Left kidney (tissue), 2 donors: ENCODE results near the gene CDC16. TPM values are rescaled to one million over a fixed set of nuclear protein-coding genes. Genes with fewer than 3 reads are reported as not detected.
A peak's percentile ranks its signal among the peaks of the same experiment; 100 is the strongest.
"Not testable (repeated sequence)": the region's sequence is repeated elsewhere in the genome, so short reads cannot be mapped to it uniquely, and the experiment has no call there.

Experiments used
- DNase-seq: peaks from one replicate; pipeline ENCODE4 v3.0.0-alpha.2; 2013
- polyA plus RNA-seq: library from polyadenylated mRNA; unstranded; fragments of 120-200 nt; gene quantifications from one replicate; pipeline ENCODE4 v1.2.1, GENCODE V29; 2013; ENCODE audit not compliant: insufficient read length

CDC16 gene
- polyA plus RNA-seq, 1 donor: 161 TPM

DNA sequence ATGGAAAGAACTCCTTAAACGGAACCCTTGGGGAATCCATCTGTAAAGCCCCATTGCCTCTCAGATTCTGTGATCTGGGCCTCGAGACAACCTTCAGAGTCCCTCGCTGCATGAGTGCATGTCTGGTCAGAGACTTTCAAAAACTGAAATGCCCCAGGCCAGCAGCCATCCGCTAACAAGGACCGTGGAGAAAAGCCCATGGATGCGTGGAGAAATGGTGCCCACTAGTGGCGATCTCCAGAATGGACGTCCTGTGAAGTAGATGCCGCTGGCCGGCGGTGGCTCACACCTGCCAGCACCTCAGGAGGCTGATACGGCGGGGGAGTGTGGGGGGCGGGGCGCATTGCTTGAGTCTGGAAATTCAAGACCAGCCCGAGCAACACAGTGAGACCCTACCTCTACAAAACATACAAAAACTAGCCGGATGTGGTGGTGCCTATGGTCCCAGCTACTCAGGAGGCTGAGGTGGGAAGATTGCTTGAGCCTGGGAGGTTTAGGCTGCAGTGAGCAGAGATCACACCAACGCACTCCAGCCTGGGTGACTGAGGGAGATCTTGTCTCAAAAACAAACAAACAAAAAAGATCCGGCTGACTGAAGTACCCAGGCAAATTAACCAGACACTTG is 7.9 kb upstream of the CDC16 start:
- peak; percentile 87 for DNase-seq

DNA sequence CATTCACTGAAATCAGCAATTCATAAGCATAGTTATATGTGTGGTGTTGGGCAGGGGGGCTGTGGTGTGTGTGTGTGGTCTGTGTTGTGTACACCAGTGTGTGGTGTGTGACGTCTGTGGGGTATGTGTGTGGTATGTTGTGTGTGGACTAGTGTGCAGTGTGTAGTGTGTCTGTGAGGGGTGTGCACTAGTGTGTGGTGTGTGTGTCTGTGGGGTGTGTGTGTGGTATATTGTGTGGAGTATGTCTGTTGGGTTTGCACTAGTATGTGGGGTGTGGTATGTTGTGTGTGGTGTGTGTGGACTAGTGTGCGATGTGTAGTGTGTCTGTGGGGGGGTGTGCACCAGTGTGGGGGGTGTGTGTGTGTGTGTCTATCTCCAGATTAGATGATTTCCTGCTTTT is 7.2 kb upstream of the CDC16 start:
- no peak for DNase-seq

DNA sequence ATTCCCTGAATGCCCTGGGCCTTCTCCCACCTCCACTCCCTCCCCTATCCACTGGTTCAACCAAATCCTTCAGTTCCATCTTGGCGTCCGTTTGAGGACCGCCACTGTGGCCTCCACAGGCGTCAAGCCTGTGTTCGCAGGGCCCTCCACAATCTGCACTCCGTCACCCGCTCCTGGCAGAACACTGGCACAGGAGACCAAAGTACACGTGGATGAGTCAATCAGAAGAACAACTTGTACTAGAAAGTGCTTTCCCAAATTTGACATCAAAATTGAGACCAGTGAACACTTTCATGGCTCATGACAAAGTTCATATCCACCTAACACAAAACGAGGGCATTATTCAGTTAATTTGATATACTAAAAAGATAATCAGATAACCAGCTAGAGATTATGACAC is 6.5 kb upstream of the CDC16 start:
- DNase-seq: no peak

DNA sequence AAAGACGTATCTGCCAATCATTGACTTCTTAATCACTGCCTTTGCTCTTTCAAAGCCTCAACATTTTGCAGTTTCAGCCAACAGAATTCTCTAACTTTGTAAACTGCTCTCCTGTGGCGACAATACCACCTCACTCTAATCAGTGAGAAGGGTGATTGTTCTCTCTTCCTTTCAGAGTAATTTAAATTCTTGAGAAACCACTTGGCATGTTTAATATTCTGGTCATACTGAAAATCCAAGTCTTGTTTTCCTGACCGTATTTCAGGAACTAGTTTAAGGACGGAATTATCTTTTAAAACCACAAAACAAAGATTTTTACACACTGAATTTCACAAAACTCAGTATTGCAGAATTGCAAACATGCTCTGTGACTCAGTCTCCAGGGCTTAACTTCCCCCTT is 5.2 kb upstream of the CDC16 start:
- no peak for DNase-seq

DNA sequence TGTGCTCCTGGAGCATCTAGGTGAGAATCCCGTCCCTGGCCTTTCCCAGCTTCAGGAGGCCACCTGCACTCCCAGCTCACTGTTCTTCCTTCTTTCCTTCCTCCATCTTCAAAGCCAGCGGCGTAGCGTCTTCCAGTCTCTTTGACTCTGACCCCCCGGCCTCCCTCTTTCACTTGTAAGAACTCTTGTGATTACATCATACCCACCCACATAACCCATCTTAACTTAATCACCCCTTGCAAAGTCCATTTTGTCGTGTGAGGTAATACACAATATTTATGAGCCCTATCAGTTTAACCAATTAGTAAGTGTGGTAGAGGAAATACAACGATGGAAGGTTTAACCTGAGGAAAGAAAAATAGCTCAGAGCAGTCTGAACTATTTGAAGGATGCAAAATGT is 4.6 kb upstream of the CDC16 start:
- DNase-seq: no peak

DNA sequence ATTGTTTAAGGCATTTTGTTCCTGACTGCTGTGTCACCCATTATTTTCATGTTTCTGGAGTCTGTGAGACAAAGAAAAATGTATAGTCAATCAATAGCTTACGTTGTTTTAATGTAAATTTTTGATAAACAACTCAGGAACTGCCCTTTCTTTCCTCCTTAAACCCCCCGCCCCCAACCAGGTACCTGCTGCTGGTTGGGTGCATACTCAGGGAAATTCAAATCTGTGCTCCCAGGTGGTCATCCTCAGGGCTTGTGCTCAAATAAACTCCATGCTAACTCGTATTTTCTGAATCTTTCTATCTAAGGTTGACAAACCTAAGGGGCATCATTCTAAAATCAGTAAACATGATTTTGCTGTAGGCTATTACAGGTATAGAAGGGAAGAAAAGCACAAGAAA is 4.1 kb upstream of the CDC16 start:
- DNase-seq: no peak

DNA sequence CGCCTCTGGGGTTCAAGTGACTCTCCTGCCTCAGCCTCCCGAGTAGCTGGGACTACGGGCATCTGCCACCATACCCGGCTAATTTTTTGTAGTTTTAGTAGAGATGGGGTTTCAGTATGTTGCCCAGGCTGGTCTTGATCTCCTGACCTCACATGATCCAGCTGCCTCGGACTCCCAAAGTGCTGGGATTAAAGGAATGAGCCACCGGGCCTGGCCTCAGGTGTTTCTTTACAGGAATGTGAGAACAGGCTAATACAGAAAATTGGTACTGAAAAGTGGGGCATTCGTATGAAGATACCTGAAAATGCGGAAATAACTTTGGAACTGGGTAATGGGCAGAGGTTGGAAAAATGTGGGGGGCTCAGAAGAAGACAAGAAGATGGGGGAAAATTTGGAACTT is 2.8 kb upstream of the CDC16 start:
- no peak for DNase-seq

DNA sequence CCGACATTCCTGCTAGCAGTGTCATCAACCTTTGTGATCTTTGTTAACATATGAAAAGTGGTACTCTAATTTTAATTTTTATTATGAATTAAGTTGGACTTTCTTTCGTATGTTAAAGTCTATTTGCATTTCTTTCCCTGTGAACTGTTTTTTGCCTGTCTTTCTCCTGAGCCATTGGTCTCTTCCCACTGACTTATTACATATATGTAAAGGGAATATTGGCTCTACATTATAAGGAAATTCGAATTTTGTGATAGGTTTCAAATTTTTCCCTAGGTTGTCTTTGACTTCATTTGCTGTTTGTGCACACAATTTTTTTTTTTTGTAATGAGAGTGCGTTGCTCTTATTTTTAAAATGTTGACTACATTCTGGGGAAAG is 442 bp upstream of the CDC16 start:
- no peak for DNase-seq

DNA sequence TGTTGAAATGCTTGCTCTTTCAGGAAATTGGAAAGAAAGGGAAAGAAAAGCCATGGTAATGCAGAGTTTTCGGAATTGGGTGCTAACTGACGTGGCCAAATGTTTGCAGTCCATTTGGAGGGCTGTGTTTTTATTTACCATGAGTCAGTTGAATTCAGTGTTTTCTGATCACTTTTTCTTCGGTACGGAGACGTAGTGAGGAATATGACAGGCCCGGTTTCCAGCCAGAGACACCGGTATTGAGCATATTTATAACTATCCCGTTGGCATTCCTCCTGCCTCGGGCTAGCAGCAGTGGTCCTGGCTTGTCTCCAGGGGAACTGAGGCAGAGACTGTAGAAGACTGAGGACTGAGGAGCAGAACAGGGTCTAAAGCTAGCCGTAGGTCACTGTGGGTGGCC is 1.0 kb downstream of the CDC16 start:
- DNase-seq: no peak

DNA sequence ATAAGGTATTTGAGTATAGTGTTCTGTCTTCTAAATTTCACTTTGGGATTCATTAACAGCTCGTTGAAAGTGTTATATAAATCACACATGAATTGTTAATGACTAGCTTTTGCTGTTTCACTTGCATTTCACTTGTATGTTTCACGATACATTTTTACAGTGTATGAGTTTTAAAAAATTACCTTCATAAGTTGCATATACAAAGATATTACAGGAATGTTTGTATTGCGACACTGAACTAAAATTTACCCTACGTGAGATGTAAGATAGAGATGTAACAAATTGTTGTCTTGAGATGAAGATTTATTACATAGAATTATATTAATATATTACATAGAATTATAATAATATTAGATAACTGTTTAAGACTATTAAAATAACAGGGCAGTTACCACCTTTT is 1.5 kb downstream of the CDC16 start:
- DNase-seq: no peak

DNA sequence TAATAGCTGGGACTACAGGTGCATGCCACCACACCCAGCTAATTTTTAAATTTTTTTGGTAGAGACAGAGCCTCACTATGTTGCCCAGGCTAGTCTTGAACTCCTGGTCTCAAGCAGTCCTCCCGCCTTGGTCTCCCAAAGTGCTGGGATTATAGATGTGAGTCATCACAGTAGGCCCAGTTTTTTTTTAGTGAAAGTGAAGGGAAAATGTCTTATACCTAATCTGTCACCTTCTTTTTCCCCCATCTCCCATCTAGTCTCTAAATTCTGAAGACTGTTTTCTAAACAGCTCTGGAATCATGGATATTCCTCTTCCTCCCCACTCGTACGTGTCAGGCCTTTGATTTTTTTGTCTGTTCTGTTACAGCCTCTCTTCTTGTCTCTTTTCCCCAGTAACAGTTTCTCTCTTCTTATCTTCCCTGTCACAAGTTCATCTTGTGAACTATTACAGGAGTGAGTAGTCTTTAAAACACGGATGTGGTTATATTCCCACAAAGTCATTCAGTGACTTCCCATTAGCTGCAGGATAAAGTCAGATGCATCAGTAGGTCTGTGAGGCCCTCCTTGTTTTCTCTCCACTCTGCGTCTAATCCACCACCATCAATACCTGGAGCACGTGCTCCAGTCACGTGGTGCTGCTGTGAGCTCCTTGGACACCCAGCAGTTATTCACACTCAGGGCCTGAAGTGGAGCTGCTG is 2.9 kb downstream of the CDC16 start:
- no peak for DNase-seq

DNA sequence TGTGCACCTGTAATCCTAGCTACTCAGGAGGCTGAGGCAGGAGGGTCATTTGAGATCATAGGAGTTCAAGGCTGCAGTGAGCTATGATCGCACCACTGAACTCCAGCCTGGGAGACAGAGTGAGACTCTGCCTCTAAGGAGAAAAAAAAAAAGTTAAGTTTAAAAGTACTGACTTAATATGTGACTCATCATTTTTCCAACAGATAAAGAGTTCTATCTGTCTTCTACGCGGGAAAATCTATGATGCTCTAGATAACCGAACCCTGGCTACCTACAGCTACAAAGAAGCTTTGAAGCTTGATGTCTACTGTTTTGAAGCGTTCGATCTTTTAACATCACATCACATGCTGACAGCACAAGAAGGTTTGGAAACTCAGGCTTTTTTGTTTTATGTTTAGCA is 7.2 kb downstream of the CDC16 start:
- DNase-seq: no peak

DNA sequence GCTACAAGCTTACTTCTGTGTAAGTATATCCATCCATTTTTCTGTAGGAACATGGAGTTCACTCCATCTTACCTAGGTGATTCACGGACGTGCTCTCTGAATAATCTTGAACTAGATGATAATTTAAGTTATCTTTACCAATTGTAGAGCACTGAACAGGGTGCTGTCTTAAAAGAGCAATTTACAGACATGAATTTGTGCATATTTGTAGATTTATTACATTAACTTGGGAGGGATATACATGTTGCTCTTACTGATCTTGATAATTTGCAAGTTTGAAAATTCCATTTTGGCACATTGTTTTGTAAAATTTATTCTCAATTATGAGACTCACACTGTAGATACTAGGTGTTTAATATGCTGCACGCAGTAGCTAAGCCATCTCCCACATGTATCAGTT is 9.3 kb downstream of the CDC16 start:
- no peak for DNase-seq

DNA sequence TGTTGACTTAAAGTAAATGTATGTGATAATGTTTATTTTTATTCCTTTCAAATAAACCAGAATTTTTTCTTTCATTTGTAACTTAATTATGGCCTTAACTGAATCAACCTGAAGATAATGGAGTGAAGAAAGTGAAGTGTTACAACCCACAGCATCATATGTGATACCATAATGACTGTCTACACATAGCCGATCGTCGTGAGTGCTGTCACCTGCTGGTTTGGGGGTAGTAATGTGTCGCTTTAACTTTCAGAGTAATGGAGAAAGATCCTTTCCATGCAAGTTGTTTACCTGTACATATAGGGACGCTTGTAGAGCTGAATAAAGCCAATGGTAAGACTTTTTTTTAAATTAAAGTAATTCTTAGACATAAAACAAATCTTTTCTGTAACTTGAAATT is 9.9 kb downstream of the CDC16 start:
- DNase-seq: no peak

DNA sequence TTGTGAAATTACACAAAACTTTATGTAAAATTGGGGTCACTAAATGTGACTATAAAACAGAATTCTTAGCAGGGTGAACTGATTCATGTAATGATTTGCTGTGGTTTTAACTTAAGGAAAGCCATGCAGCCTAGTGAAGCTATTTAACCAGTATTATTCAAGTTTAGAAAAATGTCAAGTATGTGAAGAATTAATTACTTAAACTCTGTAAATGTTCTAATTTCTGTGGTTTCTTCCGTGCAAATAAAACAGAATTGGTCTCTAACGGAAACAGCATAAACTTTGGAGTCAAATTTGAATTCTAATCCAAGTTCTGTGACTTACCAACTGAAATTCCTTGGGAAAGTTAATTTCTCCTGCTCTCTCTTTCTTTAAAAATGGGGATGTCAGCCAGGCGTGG is 13.3 kb downstream of the CDC16 start:
- no peak for DNase-seq

DNA sequence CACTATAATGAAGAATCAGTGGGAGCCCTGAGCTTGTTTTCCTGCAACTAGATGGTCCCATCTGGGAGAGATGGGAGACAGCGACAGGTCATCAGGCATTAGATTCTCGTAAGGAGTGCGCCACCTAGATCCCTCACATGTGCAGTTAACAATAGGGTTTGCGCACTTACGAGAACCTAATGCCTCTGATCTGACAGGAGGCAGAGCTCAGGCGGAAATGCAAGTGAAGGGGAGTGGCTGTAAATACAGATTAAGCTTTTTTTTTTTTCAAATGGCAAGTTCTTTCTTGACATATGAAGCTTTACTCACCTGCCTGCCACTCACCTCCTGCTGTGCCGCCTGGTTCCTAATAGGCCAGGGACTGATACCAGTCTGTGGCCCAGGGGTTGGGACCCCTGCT is 14.4 kb downstream of the CDC16 start:
- DNase-seq: no peak

DNA sequence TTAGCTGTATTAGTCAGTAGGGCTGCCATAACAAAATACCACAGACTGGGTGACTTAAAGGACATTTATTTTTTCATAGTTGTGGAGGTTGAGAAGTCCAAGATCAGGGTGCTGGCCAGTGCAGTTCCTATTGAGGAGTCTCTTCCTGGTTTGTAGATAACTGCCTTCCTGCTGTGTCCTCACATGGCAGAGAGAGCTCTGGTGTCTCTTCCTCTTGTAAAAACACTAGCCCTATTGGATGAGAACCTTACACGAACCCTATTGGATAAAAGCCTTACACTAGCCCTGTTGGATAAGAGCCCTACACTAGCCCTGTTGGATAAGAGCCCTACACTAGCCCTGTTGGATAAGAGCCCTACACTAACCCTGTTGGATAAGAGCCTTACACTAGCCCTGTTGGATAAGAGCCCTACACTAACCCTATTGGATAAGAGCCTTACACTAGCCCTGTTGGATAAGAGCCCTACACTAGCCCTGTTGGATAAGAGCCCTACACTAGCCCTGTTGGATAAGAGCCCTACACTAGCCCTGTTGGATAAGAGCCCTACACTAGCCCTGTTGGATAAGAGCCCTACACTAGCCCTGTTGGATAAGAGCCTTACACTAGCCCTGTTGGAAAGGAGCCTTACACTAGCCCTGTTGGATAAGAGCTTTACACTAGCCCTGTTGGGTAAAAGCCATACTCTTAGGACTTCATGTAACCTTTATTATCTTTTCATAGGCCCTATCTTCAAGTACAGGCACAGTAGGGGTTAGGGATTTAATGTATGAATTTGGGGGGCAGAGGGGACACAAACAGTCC is 17.1 kb downstream of the CDC16 start:
- not testable (repeated sequence) for DNase-seq

DNA sequence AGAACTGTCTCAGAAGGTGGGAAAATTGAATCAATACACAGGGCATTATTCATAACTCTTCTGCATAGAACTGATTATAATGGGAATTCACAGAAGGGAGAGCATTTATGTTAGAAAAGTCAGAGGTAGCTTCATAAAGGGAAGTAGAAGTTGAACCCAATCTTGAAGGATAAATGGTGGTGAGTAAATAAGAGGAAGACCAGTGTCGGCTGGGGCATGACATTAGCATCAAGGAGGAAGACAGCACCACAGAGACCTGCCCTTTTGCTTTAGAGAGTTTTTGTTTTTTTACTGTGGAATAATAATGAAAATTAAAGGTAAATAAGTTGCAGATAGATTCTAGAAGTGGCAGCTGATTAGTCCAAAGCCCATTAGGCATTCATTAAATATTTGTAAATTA is 21.9 kb downstream of the CDC16 start:
- no peak for DNase-seq

DNA sequence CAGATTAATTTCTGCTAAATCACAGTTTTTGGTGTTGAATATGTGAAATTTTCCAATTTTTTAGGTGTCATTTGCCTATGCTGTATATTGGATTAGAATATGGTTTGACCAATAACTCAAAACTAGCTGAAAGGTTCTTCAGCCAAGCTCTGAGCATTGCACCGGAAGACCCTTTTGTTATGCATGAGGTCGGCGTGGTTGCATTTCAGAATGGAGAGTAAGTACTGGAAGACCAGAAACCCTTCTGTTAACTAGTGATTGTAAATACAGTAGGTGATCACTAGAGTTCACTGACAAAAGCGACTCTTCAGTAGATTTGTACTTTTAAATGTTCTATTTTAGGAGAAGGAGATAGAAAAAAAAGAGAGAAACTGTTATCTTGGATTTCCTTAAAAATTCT is 22.3 kb downstream of the CDC16 start:
- no peak for DNase-seq

DNA sequence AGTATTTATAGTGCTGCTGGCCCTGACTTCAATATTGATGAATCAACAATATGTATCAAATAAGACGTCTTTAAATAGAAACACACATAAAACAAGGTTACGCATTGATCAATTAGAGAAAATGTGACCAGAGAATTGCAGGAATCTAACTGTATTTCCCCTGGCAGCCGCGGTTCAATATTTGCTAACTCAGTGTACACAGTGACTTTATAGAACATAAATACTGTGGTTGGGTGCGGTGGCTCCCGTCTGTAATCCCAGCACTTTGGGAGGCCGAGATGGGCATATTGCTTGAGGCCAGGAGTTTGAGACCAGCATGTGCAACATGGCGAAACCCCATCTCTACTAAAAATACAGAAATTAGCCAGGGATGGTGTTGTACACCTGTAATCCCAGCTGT is 23.9 kb downstream of the CDC16 start:
- DNase-seq: no peak

DNA sequence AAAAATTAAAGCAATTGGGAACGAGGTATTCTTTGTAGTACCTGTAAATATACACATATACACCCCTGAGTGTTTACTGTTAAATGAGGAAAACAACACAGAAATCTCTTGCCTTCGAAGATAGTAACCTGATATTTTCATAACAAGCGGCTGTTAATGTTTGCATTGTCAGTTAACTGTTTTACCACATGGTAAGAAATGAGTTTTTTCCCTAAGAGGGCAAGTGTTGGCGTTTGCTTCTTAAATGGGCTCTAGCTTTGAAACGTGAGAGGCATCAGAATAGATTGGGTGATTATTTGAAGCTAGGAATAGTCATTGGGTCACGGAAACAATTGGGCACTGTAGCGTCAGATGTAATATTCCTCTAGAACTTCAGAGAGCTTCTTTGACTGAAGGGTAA is 24.7 kb downstream of the CDC16 start:
- no peak for DNase-seq

DNA sequence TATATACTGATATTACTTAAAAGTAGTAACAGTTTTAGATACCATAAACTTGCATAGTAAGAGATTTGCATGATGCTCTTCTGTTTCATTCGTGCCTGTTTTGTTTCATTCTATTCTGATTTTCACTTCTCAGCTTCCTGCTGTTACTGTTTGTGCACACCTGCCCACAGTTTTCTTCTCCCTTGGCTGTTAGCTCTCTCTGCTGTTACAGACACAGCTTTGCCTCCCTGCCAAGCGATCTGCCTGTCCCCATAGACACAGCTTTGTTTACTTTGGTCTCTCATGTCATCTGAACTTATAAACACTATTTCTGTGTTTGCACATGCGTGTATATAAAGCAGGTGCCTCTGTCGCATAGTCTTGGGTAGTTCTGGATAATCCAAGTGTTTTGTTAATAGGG is 25.3 kb downstream of the CDC16 start:
- no peak for DNase-seq

DNA sequence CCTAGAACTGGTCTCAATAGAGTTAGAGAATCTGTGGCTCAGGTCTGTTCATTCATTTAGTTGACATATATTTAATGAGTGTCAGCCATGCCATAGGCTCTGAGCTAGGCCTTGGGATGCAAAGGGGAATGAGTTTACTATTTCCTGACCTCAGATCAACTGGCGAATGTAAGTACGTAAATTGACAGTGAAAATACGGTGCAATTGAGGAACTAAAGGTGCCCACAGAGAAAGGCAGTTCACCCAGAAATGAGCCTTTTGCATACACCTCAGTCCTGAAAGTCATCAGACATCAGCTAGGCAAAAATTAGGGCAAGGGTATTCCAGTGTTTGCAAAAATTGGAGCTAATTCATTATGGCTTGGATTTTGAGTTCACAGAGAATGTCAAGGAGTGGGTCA is 26.1 kb downstream of the CDC16 start:
- DNase-seq: no peak
